GM19240 (cell line): ENCODE measurements around the gene ZNF805.
"Not testable (repeated sequence)": the region's sequence is repeated elsewhere in the genome, so short reads cannot be mapped to it uniquely, and the experiment has no call there.

Source experiments
- DNase-seq: peaks from one replicate; pipeline ENCODE4 v3.0.0; 2011; ENCODE audit warnings: low spot score; ENCODE audit not compliant: insufficient read length

ZNF805 gene

DNA sequence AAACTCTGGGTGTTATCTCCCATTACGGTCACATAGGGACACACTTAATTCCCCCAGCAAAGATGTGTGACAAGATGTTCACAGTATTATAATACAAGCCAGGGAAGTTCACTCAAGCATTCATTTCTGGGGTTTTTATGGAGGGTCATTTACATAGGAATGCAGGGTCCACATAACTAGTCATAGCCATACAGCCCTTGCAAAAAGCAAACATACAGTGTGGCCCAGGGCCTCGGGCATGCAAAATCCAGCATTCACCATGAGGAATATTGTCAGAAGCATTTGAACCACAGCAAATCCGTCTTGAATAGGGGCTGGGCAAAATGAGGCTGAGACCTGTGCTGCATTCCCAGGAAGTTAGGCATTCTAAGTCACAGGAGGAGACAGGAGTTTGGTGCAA lies 26.9 kb downstream of the ZNF805 start:
- no peak for DNase-seq

- DNase-seq = peak; percentile 19
Observed at GRCh38 chr19:57269515-57270250, 29.3 kb downstream of the ZNF805 start.

DNA sequence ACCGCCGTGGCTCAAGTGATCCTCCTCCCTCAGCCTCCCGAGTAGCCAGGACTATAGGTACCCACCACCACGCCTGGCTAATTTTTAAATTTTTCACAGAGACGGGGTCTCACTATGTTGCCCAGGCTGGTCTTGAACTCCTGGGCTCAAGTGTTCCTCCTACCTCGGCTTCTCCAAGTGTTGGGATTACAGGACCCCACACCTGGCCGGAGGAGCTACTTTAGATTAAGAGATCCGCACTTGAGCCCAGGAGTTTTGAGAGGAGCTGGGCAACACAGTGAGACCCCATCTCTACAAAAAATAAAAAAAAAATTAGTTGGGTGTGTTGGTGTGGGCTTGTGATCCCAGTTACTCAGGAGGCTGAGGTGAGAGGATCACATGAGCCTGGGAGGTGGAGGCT lies 30.8 kb downstream of the ZNF805 start:
- no peak for DNase-seq

DNA sequence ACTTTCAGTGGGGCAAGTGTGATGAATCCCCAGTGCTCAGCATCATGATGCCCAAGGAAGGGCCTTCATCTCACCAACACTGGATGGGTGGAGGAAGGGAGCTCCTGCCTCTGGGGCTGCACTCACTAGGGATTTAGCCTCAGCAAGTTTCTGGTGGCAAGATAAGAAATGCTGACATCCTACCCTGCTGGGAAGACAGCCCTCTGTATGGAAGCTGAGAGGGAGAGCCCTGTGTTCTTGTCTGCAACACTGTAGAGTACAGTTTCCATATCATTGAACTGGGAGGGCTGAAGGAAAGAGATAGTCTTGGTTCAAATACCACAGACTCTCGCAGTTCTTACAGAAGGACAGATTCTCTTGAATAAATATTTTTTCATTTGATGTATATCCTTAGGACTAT lies 32.6 kb downstream of the ZNF805 start:
- no peak for DNase-seq

- no peak for DNase-seq
Observed at GRCh38 chr19:57276430-57276829, 36.0 kb downstream of the ZNF805 start.

DNA sequence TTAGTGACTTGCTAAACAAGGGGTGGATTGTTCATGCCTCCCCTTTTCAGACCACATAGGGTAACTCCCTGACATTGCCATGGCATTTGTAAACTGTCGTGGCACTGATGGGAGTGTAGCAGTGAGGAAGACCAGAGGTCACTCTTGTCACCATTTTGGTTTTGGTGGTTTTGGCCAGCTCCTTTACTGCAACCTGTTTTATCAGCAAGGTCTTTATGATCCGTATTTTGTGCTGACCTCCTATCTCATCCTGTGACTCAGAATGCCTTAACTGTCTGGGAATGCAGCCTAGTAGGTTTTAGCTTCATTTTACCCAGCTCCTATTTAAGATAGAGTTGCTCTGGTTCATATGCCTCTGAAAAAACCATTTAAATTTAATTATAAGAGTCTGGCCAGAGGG lies 38.0 kb downstream of the ZNF805 start:
- not testable (repeated sequence) for DNase-seq

- peak; percentile 33 for DNase-seq
Observed at GRCh38 chr19:57279418-57280164, 39.2 kb downstream of the ZNF805 start.

DNA sequence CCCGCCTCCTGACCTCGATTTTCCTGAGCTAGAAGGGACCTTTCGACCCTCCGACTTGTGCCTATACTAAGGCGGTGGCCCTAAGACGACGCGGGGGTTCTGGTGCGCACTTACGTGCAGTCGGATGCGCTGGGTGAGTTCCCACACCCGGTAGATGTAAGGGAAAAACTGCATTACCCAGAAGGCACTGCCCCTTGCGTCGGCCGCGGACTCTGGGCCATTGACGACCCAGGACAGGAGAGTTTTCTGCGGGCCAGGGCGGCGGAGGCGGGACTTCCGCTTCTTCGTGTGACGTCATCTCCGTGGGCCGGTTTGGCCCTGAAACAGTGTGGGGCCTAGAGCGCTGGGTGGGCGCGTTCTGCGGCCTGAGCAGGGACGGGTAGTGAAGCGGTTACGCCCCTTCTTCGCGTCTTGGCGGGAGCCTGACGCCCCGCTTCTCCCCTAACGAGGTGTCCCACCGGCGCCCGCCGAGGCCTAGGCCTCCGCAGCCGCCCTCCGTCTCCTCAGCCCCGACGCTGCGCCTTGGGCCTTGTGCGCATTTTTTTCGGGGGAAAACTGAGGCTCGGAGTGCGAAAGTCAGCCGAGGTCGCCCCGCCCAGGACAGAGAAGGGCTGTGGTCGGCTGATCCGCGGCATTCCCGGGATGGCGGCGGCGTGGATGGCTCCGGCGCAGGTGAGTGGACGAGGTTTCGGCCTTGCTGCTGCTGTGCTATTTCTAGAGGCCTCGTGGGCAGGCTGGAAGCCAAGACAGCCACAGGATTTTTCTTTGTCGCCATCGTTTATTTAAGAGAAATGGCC lies 39.9 kb downstream of the ZNF805 start, which contains the start of gene ZNF460:
Gene ZNF460, plus strand, starts transcription at position 321 of the 797 bp plus-strand sequence. Its CDS starts 322 bp downstream, at position 643.
- peak; percentile 79 for DNase-seq

DNA sequence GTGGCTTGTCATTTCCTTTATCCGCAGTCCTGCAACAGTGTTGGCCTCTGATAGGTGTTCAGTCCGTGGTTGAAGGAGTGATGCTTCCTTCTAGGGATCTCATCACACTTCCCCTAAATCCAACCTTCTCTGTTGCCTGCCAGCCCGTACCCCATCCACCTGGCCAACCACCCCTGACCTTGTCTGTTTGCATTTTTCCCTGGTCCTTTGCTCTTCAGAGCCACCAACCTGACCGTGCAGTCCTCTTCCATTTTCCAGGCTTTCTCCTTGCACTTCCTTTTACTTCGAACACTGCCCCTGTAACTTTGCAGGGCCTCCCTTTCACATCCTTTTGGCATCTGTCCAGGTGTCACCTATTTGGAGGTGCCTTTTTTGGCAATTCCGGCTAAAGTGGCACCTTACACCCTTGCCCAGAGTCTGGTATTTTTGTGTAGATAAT lies 40.5 kb downstream of the ZNF805 start:
- DNase-seq = no peak

- DNase-seq = no peak
Observed at GRCh38 chr19:57282011-57282643, 41.7 kb downstream of the ZNF805 start.

DNA sequence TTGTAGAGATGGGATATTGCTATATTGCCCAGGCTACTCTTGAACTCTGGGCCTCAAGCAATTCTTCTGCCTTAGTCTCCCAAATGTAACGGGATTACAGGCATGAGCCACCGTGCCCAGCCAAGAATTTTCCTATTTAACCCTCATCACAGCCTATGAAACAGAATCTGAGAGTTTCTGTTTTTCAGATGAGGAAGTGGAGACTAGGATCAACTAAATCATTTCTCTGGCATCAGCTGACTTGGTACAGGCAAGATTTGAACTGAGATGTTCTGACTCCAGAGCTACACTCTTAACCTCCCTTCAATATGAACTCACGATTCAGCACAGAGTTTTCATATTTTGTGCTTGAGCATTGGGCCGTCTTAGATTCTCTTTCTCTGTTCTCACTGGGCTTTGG lies 47.9 kb downstream of the ZNF805 start:
- no peak for DNase-seq

GRCh38 chr19:57290970-57291369 lies 50.5 kb downstream of the ZNF805 start:
- DNase-seq = no peak

- no peak for DNase-seq
Observed at GRCh38 chr19:57292547-57292946, 52.1 kb downstream of the ZNF805 start.

GRCh38 chr19:57293719-57294118 lies 53.3 kb downstream of the ZNF805 start:
- DNase-seq = no peak

GRCh38 chr19:57302020-57302465 lies 61.6 kb downstream of the ZNF805 start:
- DNase-seq = no peak

DNA sequence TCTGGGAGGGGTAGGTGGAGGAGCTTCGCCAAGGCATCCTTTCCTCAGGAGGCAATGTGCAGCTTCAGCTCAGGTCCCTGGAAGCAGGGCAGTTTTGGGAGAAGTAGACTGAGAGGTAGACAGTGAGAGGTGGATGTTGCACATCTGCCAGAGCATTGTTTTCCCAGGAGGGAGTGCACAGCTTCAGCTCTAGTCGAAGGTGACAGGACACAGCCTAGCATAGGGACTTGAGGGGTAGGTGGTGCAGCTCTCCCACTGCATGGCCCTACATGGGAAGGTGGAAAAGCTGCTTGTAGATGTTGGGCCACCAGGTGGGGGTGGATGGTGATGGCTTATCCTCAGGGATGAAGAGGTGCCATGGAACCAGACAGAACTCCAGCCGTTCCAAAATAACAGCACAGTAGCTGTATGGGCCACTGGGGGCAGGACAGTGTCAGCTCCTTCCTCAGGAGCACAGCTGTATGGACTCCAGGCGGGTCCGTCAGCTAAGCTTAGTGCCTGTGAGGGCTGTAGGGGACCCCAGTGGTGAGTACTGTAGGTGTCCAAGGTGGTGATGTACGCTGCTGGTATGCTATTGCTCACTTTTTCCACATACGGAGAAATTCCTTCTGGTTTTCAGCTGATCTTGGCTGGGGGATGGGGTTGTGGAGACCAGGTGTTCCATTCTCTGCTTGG lies 62.4 kb downstream of the ZNF805 start:
- DNase-seq = no peak
